CD8-positive, alpha-beta memory T cell (primary cell): ENCODE results near the gene GULP1. TPM values are rescaled to one million over a fixed set of nuclear protein-coding genes. Genes with fewer than 3 reads are reported as not detected.

ENCODE experiments used
- CTCF ChIA-PET: fragments of 350-600 bp; sonication (Branson Sonifier 250); formaldehyde crosslinking; loops from one replicate; lab custom pipeline; 2021; ENCODE audit warnings: antibody characterized with exemption; lab: Charles Lee
- POLR2A ChIA-PET: fragments of 350-600 bp; sonication (Branson Sonifier 250); formaldehyde crosslinking; loops from one replicate; lab custom pipeline; 2021; ENCODE audit warnings: antibody characterized with exemption; lab: Charles Lee
- DNase-seq, 5 donors: peaks; one replicate each; pipeline versions ENCODE4 v3.0.0 to v3.0.0-alpha.2; 2020 to 2022; ENCODE audit warnings: mixed read lengths in 1 of 5
- H3K27ac ChIP-seq: one replicate; pipeline ENCODE4 v1.7.0; 2013; ENCODE audit warnings: low read depth, mild to moderate bottlenecking, low read length, moderate library complexity
- H3K27me3 ChIP-seq: 2 replicates; pipeline ENCODE4 v1.7.0; 2013; ENCODE audit warnings: low read length, mild to moderate bottlenecking; ENCODE audit not compliant: insufficient read depth, poor library complexity, severe bottlenecking
- H3K36me3 ChIP-seq: 2 replicates; pipeline ENCODE4 v1.7.0; 2013; ENCODE audit warnings: mild to moderate bottlenecking, low read length, moderate library complexity; ENCODE audit not compliant: insufficient read depth
- H3K4me1 ChIP-seq: 2 replicates; pipeline ENCODE4 v1.7.0; 2013; ENCODE audit warnings: mild to moderate bottlenecking, low read length, moderate library complexity; ENCODE audit not compliant: insufficient read depth
- H3K4me3 ChIP-seq: 2 replicates; pipeline ENCODE4 v1.7.0; 2013; ENCODE audit warnings: mild to moderate bottlenecking, low read length
- H3K9me3 ChIP-seq: 2 replicates; pipeline ENCODE4 v1.7.0; 2013; ENCODE audit warnings: mild to moderate bottlenecking, low read length
- H3K27ac Mint-ChIP-seq, 8 donors: one replicate each; pipeline ENCODE4 v1.8.0; 2020 to 2021; ENCODE audit warnings: mixed read lengths in 8 of 8, mild to moderate bottlenecking in 6 of 8, inconsistent platforms in 3 of 8, moderate library complexity in 3 of 8
- H3K27me3 Mint-ChIP-seq, 2 donors: one replicate each; pipeline ENCODE4 v1.8.0; 2020 to 2021; ENCODE audit warnings: mixed read lengths in 2 of 2, mild to moderate bottlenecking in 1 of 2, moderate library complexity in 1 of 2
- H3K36me3 Mint-ChIP-seq, 3 donors: one replicate each; pipeline ENCODE4 v1.8.0; 2020 to 2021; ENCODE audit warnings: mixed read lengths in 3 of 3, inconsistent platforms in 1 of 3, mild to moderate bottlenecking in 1 of 3
- H3K4me1 Mint-ChIP-seq, 3 donors: one replicate each; pipeline ENCODE4 v1.8.0; 2020 to 2021; ENCODE audit warnings: mixed read lengths in 3 of 3, inconsistent platforms in 1 of 3, mild to moderate bottlenecking in 1 of 3
- H3K4me3 Mint-ChIP-seq, 7 donors: one replicate each; pipeline ENCODE4 v1.8.0; 2020 to 2021; ENCODE audit warnings: mixed read lengths in 7 of 7, mild to moderate bottlenecking in 6 of 7, moderate library complexity in 4 of 7, inconsistent platforms in 2 of 7
- H3K9me3 Mint-ChIP-seq, 5 donors: one replicate each; pipeline ENCODE4 v1.8.0; 2020 to 2022; ENCODE audit warnings: mixed read lengths in 5 of 5, mild to moderate bottlenecking in 3 of 5, moderate library complexity in 2 of 5, inconsistent platforms in 1 of 5
- polyA plus RNA-seq: library from polyadenylated mRNA; unstranded; fragments of 300-500 nt; fragmentation: Illumina TruSeq; gene quantifications from one replicate; pipeline ENCODE4 v1.2.3, GENCODE V29; 2021
- total RNA-seq, 2 experiments: library from RNA; stranded (reverse); gene quantifications; one replicate each; pipeline ENCODE4 v1.2.3, GENCODE V29; 2021

Gene GULP1
- total and polyA plus RNA-seq, 3 experiments from 2014 or later: not detected

GRCh38 chr2:188394931-188395472 lies 103.3 kb downstream of the GULP1 start:
- no peaks in the 10 kb centered on the region for H3K27me3 ChIP-seq
- no peaks in the 10 kb centered on the region for H3K36me3 ChIP-seq
- H3K27ac ChIP-seq: no peak overlapping the region
- no peaks in the 10 kb centered on the region for H3K4me1 ChIP-seq
- no peaks in the 10 kb centered on the region for H3K9me3 ChIP-seq
- no peak for DNase-seq
- CTCF ChIA-PET: no interaction called here
- Mint-ChIP-seq H3K36me3 (no peaks in the 10 kb centered on the region), H3K27ac (no peak overlapping the region), H3K4me3 (no peak overlapping the region), H3K4me1 (no peaks in the 10 kb centered on the region), H3K27me3 (no peaks in the 10 kb centered on the region), H3K9me3 (peaks cover 0 to 17% (median 8%) of the 10 kb centered on the region in 5 donors)
- H3K4me3 ChIP-seq: no peak overlapping the region
- POLR2A ChIA-PET: no interaction called here

- no peaks in the 10 kb centered on the region for H3K36me3 ChIP-seq
- ChIA-PET CTCF (no interaction called here), POLR2A (no interaction called here)
- H3K27ac ChIP-seq: no peak overlapping the region
- no peaks in the 10 kb centered on the region for H3K4me1 ChIP-seq
- H3K27me3 ChIP-seq: no peaks in the 10 kb centered on the region
- Mint-ChIP-seq H3K9me3 (peaks cover 0 to 17% (median 8%) of the 10 kb centered on the region in 5 donors), H3K4me3 (no peak overlapping the region), H3K27ac (no peak overlapping the region), H3K27me3 (no peaks in the 10 kb centered on the region), H3K36me3 (no peaks in the 10 kb centered on the region), H3K4me1 (no peaks in the 10 kb centered on the region)
- DNase-seq: no peak
- no peak overlapping the region for H3K4me3 ChIP-seq
- H3K9me3 ChIP-seq: no peaks in the 10 kb centered on the region
Observed at GRCh38 chr2:188395903-188396689, 104.4 kb downstream of the GULP1 start.

- no peak for DNase-seq
- no peaks in the 10 kb centered on the region for H3K4me1 ChIP-seq
- no peak overlapping the region for H3K27ac Mint-ChIP-seq
- ChIA-PET CTCF (no interaction called here), POLR2A (no interaction called here)
- H3K4me3 ChIP-seq: no peak overlapping the region
- no peaks in the 10 kb centered on the region for H3K9me3 ChIP-seq
- H3K27me3 ChIP-seq: no peaks in the 10 kb centered on the region
- no peaks in the 10 kb centered on the region for H3K36me3 ChIP-seq
- H3K9me3 Mint-ChIP-seq: peaks cover 0 to 10% (median 8%) of the 10 kb centered on the region in 5 donors
- no peak overlapping the region for H3K4me3 Mint-ChIP-seq
- no peak overlapping the region for H3K27ac ChIP-seq
- H3K27me3 Mint-ChIP-seq: no peaks in the 10 kb centered on the region
- no peaks in the 10 kb centered on the region for H3K36me3 Mint-ChIP-seq
- H3K4me1 Mint-ChIP-seq: no peaks in the 10 kb centered on the region
Observed at GRCh38 chr2:188399159-188399558, 107.5 kb downstream of the GULP1 start.

GRCh38 chr2:188403676-188404075 lies 112.0 kb downstream of the GULP1 start:
- Mint-ChIP-seq H3K9me3 (peaks cover 3 to 25% (median 7%) of the 10 kb centered on the region in 5 donors), H3K27ac (no peak overlapping the region), H3K4me3 (no peak overlapping the region), H3K36me3 (peaks cover 0 to 1% (median 0%) of the 10 kb centered on the region in 3 donors), H3K27me3 (no peaks in the 10 kb centered on the region), H3K4me1 (no peaks in the 10 kb centered on the region)
- ChIA-PET CTCF (no interaction called here), POLR2A (no interaction called here)
- no peaks in the 10 kb centered on the region for H3K36me3 ChIP-seq
- no peaks in the 10 kb centered on the region for H3K27me3 ChIP-seq
- H3K27ac ChIP-seq: no peak overlapping the region
- no peaks in the 10 kb centered on the region for H3K9me3 ChIP-seq
- H3K4me1 ChIP-seq: no peaks in the 10 kb centered on the region
- DNase-seq: no peak
- no peak overlapping the region for H3K4me3 ChIP-seq

- Histone ChIP-seq H3K36me3 (no peaks in the 10 kb centered on the region), H3K27me3 (no peaks in the 10 kb centered on the region), H3K4me1 (no peaks in the 10 kb centered on the region), H3K4me3 (no peak overlapping the region), H3K9me3 (no peaks in the 10 kb centered on the region), H3K27ac (no peak overlapping the region)
- POLR2A ChIA-PET: no interaction called here
- CTCF ChIA-PET: no interaction called here
- no peaks in the 10 kb centered on the region for H3K27me3 Mint-ChIP-seq
- DNase-seq: no peak
- H3K9me3 Mint-ChIP-seq: peaks cover 5 to 30% (median 7%) of the 10 kb centered on the region in 5 donors
- H3K36me3 Mint-ChIP-seq: peaks cover 0 to 1% (median 0%) of the 10 kb centered on the region in 3 donors
- H3K4me1 Mint-ChIP-seq: no peaks in the 10 kb centered on the region
- H3K27ac Mint-ChIP-seq: no peak overlapping the region
- no peak overlapping the region for H3K4me3 Mint-ChIP-seq
Observed at GRCh38 chr2:188404341-188405004, 112.8 kb downstream of the GULP1 start.

GRCh38 chr2:188406414-188406813 lies 114.7 kb downstream of the GULP1 start:
- DNase-seq: no peak
- Histone ChIP-seq H3K4me1 (no peaks in the 10 kb centered on the region), H3K36me3 (no peaks in the 10 kb centered on the region), H3K9me3 (no peaks in the 10 kb centered on the region), H3K27ac (no peak overlapping the region), H3K4me3 (no peak overlapping the region), H3K27me3 (no peaks in the 10 kb centered on the region)
- Mint-ChIP-seq H3K9me3 (peaks cover 5 to 30% (median 8%) of the 10 kb centered on the region in 5 donors), H3K36me3 (peaks cover 0 to 1% (median 0%) of the 10 kb centered on the region in 3 donors), H3K27me3 (no peaks in the 10 kb centered on the region), H3K4me3 (no peak overlapping the region), H3K27ac (no peak overlapping the region), H3K4me1 (no peaks in the 10 kb centered on the region)
- CTCF ChIA-PET: no interaction called here
- POLR2A ChIA-PET: no interaction called here

- ChIA-PET CTCF (no interaction called here), POLR2A (no interaction called here)
- no peaks in the 10 kb centered on the region for H3K27me3 ChIP-seq
Observed at GRCh38 chr2:188410504-188411235, 119.0 kb downstream of the GULP1 start.

More at GRCh38 chr2:188410504-188411235, 119.0 kb downstream of the GULP1 start:
- Mint-ChIP-seq H3K4me3 (no peak overlapping the region), H3K27me3 (no peaks in the 10 kb centered on the region), H3K36me3 (peaks cover 0 to 1% (median 0%) of the 10 kb centered on the region in 3 donors), H3K9me3 (peaks cover 4 to 32% (median 12%) of the 10 kb centered on the region in 5 donors), H3K27ac (no peak overlapping the region), H3K4me1 (no peaks in the 10 kb centered on the region)
- Histone ChIP-seq H3K36me3 (no peaks in the 10 kb centered on the region), H3K4me1 (no peaks in the 10 kb centered on the region), H3K4me3 (no peak overlapping the region), H3K9me3 (no peaks in the 10 kb centered on the region), H3K27ac (no peak overlapping the region)
- no peak for DNase-seq
